GM19328 (cell line): ENCODE results near the gene PDAP1.
"Not testable (repeated sequence)": the region's sequence is repeated elsewhere in the genome, so short reads cannot be mapped to it uniquely, and the experiment has no call there.

Experiments used
- ATAC-seq: cut with Tn5 transposase; IDR thresholded peaks from one replicate; pipeline ENCODE4 v1.9.1; 2021; ENCODE audit warnings: mild to moderate bottlenecking, moderate library complexity; ENCODE audit not compliant: unreplicated experiment

The PDAP1 gene

GRCh38 chr7:99357701-99358490, 50.5 kb downstream of the PDAP1 start:
- no peak for ATAC-seq

DNA sequence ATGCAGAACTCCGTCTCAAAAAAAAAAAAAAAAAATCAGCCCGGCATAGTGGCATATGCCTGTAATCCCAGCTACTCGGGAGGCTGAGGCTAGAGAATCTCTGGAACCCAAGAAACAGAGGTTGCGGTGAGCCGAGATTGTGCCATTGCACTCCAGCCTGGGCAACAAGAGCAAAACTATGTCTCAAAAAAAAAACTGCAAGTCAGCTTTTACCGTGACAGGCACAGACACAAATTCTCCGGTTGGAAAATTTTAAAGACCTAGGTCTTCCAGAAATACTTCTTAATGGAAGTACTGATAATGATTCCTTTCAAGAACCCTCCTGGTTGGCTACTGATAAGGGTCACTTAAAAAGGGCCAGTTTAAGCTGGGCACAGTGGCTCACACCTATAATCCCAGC, 53.3 kb downstream of the PDAP1 start:
- ATAC-seq: no peak

GRCh38 chr7:99352247-99352646, 56.1 kb downstream of the PDAP1 start:
- no peak for ATAC-seq

DNA sequence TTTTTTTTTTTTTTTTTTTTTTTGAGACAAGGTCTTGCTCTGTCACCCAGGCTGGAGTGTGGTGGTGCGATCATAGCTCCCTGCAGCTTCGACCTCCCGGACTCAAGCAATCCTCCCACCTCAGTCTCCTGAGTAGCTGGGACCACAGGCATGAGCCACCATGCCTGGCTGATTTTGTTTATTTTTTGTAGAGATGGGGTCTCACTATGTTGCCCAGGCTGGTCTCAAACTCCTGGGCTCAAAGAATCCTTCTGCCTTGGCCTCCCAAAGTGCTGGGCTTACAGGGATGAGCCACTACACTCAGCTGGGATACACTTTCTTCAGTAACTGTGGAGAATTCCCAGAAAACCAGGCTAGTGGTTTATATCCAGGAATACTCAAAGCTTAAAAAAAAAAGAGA, 57.8 kb downstream of the PDAP1 start:
- not testable (repeated sequence) for ATAC-seq
